Brain microvascular endothelial cell (primary cell): ENCODE results near the gene RILPL2.
A peak's percentile ranks its signal among the peaks of the same experiment; 100 is the strongest.

Source experiments
- DNase-seq: peaks from one replicate; pipeline ENCODE4 v3.0.0-alpha.2; 2020
- H3K27ac ChIP-seq: fragments of 250-450 bp; sonication (Bioruptor Pico); 2 replicates; pipeline ENCODE4 v1.5.1; 2020; ENCODE audit warnings: mild to moderate bottlenecking, moderate library complexity
- H3K27me3 ChIP-seq: fragments of 250-450 bp; sonication (Bioruptor Pico); replicated peaks from 2 replicates; pipeline ENCODE4 v1.5.1; 2020; ENCODE audit warnings: mild to moderate bottlenecking
- H3K36me3 ChIP-seq: fragments of 250-450 bp; sonication (Bioruptor Pico); replicated peaks from 2 replicates; pipeline ENCODE4 v1.5.1; 2020; ENCODE audit warnings: mild to moderate bottlenecking
- H3K4me3 ChIP-seq: 2 replicates; pipeline ENCODE4 v1.5.1; 2011; ENCODE audit warnings: low read depth, mild to moderate bottlenecking, control low read depth, low read length, moderate library complexity
- CTCF ChIP-seq: IDR thresholded peaks from 2 replicates; pipeline ENCODE4 v1.5.1; 2011; ENCODE audit warnings: low read depth, mild to moderate bottlenecking, moderate library complexity, low read length, control low read depth, inconsistent platforms; ENCODE audit errors: missing control alignments
- in situ Hi-C: cut with HindIII; loops from 2 replicates; pipeline ENCODE4 v1.10.0; 2017; ENCODE audit warnings: low sequenced_read_pairs, low pct_ligation_motif_present

Gene RILPL2

GRCh38 chr12:123450636-123451035 is 14.2 kb upstream of the RILPL2 start:
- in situ Hi-C loops, result no loop called here
- no peak for DNase-seq

GRCh38 chr12:123449856-123450255 is 13.4 kb upstream of the RILPL2 start:
- DNase-seq, result no peak
- in situ Hi-C loops, result no loop called here
- no peak overlapping the region for H3K4me3 ChIP-seq

More at GRCh38 chr12:123450636-123451035, 14.2 kb upstream of the RILPL2 start:
- no peaks in the 10 kb centered on the region for H3K27me3 ChIP-seq
- no peak overlapping the region for H3K27ac ChIP-seq
- no peaks in the 10 kb centered on the region for H3K36me3 ChIP-seq
- no peak for TF ChIP-seq CTCF
- no peak overlapping the region for H3K4me3 ChIP-seq

GRCh38 chr12:123449249-123449733 is 12.8 kb upstream of the RILPL2 start:
- no peaks in the 10 kb centered on the region for H3K27me3 ChIP-seq
- no peak for DNase-seq
- no peaks in the 10 kb centered on the region for H3K36me3 ChIP-seq
- no peak overlapping the region for H3K4me3 ChIP-seq
- in situ Hi-C loops, result no loop called here
- no peak overlapping the region for H3K27ac ChIP-seq
- no peak for TF ChIP-seq CTCF

More at GRCh38 chr12:123449856-123450255, 13.4 kb upstream of the RILPL2 start:
- Histone ChIP-seq H3K27ac (no peak overlapping the region), H3K27me3 (no peaks in the 10 kb centered on the region), H3K36me3 (no peaks in the 10 kb centered on the region)
- no peak for TF ChIP-seq CTCF

- Histone ChIP-seq H3K36me3 (no peaks in the 10 kb centered on the region), H3K4me3 (no peak overlapping the region), H3K27ac (peak overlapping the region; percentile 24), H3K27me3 (no peaks in the 10 kb centered on the region)
- in situ Hi-C loops, result no loop called here
- peak; percentile 10 for DNase-seq
- TF ChIP-seq CTCF, result no peak
These were observed 9.8 kb upstream of the RILPL2 start for GRCh38 chr12:123446333-123446713.

GRCh38 chr12:123445388-123446332 is 9.2 kb upstream of the RILPL2 start:
- TF ChIP-seq CTCF, result no peak
- in situ Hi-C loops, result no loop called here
- Histone ChIP-seq H3K27ac (peak overlapping the region; percentile 24), H3K27me3 (no peaks in the 10 kb centered on the region), H3K36me3 (no peaks in the 10 kb centered on the region), H3K4me3 (no peak overlapping the region)
- DNase-seq, result peak; percentile 11
